Measurements from ENCODE around the gene UGT2B10. TPM values are rescaled to one million over a fixed set of nuclear protein-coding genes. Genes with fewer than 3 reads are reported as not detected.

UGT2B10 gene
- polyA plus RNA-seq, 1 donor from 2014 or later = not detected

- H3K27ac ChIP-seq (ENCODE audit: low read length) = no peak overlapping the region
- H3K27me3 ChIP-seq (ENCODE audit: insufficient read depth, low read depth, low read length) = no peaks in the 10 kb centered on the region
- no peak overlapping the region for H3K4me2 ChIP-seq (ENCODE audit: low read length)
- H3K9me3 ChIP-seq (ENCODE audit: low read length) = no peaks in the 10 kb centered on the region
- no peaks in the 10 kb centered on the region for H3K9me2 ChIP-seq (ENCODE audit: insufficient read depth, low read length)
- no peak overlapping the region for H3K4me3 ChIP-seq (ENCODE audit: low read length)
- H2AFZ ChIP-seq (ENCODE audit: low read depth, low read length) = no peak overlapping the region
- TF ChIP-seq CTCF (IDR thresholded peaks at IDR 0.05; ENCODE audit: poor library complexity, severe bottlenecking) (no peak), MXI1 (conservative IDR thresholded peaks at IDR 0.05; ENCODE audit: poor library complexity, severe bottlenecking) (no peak), REST (IDR thresholded peaks at IDR 0.05; ENCODE audit: borderline replicate concordance) (no peak), EZH2 (IDR thresholded peaks at IDR 0.05; ENCODE audit: borderline replicate concordance, insufficient read depth, low read length, poor library complexity, severe bottlenecking) (no peak), POLR2AphosphoS5 (IDR thresholded peaks at IDR 0.05) (no peak), EP300 (conservative IDR thresholded peaks at IDR 0.05; ENCODE audit: poor library complexity, severe bottlenecking) (no peak), RAD21 (conservative IDR thresholded peaks at IDR 0.05) (no peak), TAF1 (IDR thresholded peaks at IDR 0.05; ENCODE audit: low read depth) (no peak), SMC3 (conservative IDR thresholded peaks at IDR 0.05; ENCODE audit: poor library complexity) (no peak)
- no peaks in the 10 kb centered on the region for H4K20me1 ChIP-seq (ENCODE audit: insufficient read depth)
- H3F3A ChIP-seq (ENCODE audit: insufficient read depth, low read length, poor library complexity, severe bottlenecking) = no peaks in the 10 kb centered on the region
- H3K9ac ChIP-seq (ENCODE audit: low read length) = no peak overlapping the region
- no peaks in the 10 kb centered on the region for H3K36me3 ChIP-seq (ENCODE audit: insufficient read depth, low read length)
- H3K79me2 ChIP-seq (replicated peaks; ENCODE audit: insufficient read depth, low read length) = no peaks in the 10 kb centered on the region
Observed at GRCh38 chr4:68874507-68874906, 58.7 kb downstream of the UGT2B10 start.

DNA sequence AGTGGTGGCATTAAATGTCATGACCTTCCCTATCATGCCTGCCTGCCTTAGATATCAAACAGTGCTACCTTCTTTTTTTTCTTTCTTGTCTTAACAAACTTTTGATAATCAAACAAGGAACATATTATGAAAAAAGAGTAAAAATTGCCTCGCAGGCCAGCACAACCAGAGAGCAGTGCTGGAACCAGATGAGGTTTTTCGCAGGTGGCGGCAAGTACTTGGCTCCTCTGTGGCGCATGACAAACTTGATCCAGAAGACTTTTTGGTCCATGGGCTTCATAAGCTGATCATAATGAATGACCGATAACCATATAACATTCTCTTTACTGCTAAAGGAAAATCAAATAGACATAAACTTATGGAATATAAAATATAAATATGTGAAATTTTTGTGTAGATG, 61.8 kb downstream of the UGT2B10 start:
- no peak overlapping the region for H3K27ac ChIP-seq (ENCODE audit: low read length)
- H3K4me3 ChIP-seq (ENCODE audit: low read length) = no peak overlapping the region
- H3K4me2 ChIP-seq (ENCODE audit: low read length) = no peak overlapping the region
- no peaks in the 10 kb centered on the region for H3K27me3 ChIP-seq (ENCODE audit: insufficient read depth, low read depth, low read length)
- H3K9me3 ChIP-seq (ENCODE audit: low read length) = no peaks in the 10 kb centered on the region
- TF ChIP-seq POLR2AphosphoS5 (IDR thresholded peaks at IDR 0.05) = no peak
- TF ChIP-seq EP300 (conservative IDR thresholded peaks at IDR 0.05; ENCODE audit: poor library complexity, severe bottlenecking) = no peak
- no peak for TF ChIP-seq TAF1 (IDR thresholded peaks at IDR 0.05; ENCODE audit: low read depth)
- TF ChIP-seq REST (IDR thresholded peaks at IDR 0.05; ENCODE audit: borderline replicate concordance) = no peak
- TF ChIP-seq SMC3 (conservative IDR thresholded peaks at IDR 0.05; ENCODE audit: poor library complexity) = no peak
- TF ChIP-seq RAD21 (conservative IDR thresholded peaks at IDR 0.05) = no peak
- TF ChIP-seq EZH2 (IDR thresholded peaks at IDR 0.05; ENCODE audit: borderline replicate concordance, insufficient read depth, low read length, poor library complexity, severe bottlenecking) = no peak
- TF ChIP-seq CTCF (IDR thresholded peaks at IDR 0.05; ENCODE audit: poor library complexity, severe bottlenecking) = no peak
- TF ChIP-seq MXI1 (conservative IDR thresholded peaks at IDR 0.05; ENCODE audit: poor library complexity, severe bottlenecking) = no peak
- H3K79me2 ChIP-seq (replicated peaks; ENCODE audit: insufficient read depth, low read length) = no peaks in the 10 kb centered on the region
- H3K9me2 ChIP-seq (ENCODE audit: insufficient read depth, low read length) = no peaks in the 10 kb centered on the region
- no peaks in the 10 kb centered on the region for H3F3A ChIP-seq (ENCODE audit: insufficient read depth, low read length, poor library complexity, severe bottlenecking)
- H4K20me1 ChIP-seq (ENCODE audit: insufficient read depth) = no peaks in the 10 kb centered on the region
- no peaks in the 10 kb centered on the region for H3K36me3 ChIP-seq (ENCODE audit: insufficient read depth, low read length)
- no peak overlapping the region for H2AFZ ChIP-seq (ENCODE audit: low read depth, low read length)
- H3K9ac ChIP-seq (ENCODE audit: low read length) = no peak overlapping the region
